Panc1 (cell line): Measurements from ENCODE around the gene NOL4L. TPM values are rescaled to one million over a fixed set of nuclear protein-coding genes. Genes with fewer than 3 reads are reported as not detected.

Experiments
- ATAC-seq: fragments of 200-7000 bp; cut with Tn5 transposase; 2 replicates; pipeline ENCODE4 v1.9.1; 2020; ENCODE audit warnings: mild to moderate bottlenecking, moderate library complexity
- BruUV-seq: library from RNA; stranded (reverse); fragments of 400-500 nt; replicated peaks from 2 replicates; lab custom pipeline; 2021; lab: Mats Ljungman, UMichigan
- CTCF ChIA-PET: fragments of 300-600 bp; sonication (Branson Sonifier 250); formaldehyde crosslinking; loops from one replicate; lab custom pipeline; 2022; ENCODE audit warnings: antibody characterized with exemption; lab: Charles Lee
- POLR2A ChIA-PET: fragments of 300-600 bp; sonication (Branson Sonifier 250); formaldehyde crosslinking; loops from one replicate; lab custom pipeline; 2022; ENCODE audit warnings: antibody characterized with exemption; lab: Charles Lee
- DNase-seq: peaks from one replicate; pipeline ENCODE4 v3.0.0-alpha.2; 2010; ENCODE audit warnings: low read depth, low spot score
- H3K27ac ChIP-seq: 2 replicates; pipeline ENCODE4 v1.5.1; 2011; ENCODE audit warnings: mild to moderate bottlenecking, low read length, inconsistent platforms
- H3K27me3 ChIP-seq: fragments of 200-500 bp; sonication (Bioruptor generic); 2 replicates; pipeline ENCODE4 v1.6.0; 2014; ENCODE audit warnings: low read length, inconsistent platforms; ENCODE audit not compliant: control insufficient read depth, insufficient read depth
- H3K36me3 ChIP-seq: fragments of 200-500 bp; sonication (Bioruptor generic); 2 replicates; pipeline ENCODE4 v1.5.1; 2014; ENCODE audit warnings: inconsistent platforms, mild to moderate bottlenecking, low read length, moderate library complexity; ENCODE audit not compliant: control insufficient read depth, insufficient read depth
- H3K4me1 ChIP-seq: 2 replicates; pipeline ENCODE4 v1.5.1; 2011; ENCODE audit warnings: inconsistent platforms, mild to moderate bottlenecking, low read length, moderate library complexity; ENCODE audit not compliant: control insufficient read depth, insufficient read depth
- H3K4me3 ChIP-seq, 2 experiments: 2 replicates each; pipeline ENCODE4 v1.5.1; 2011 to 2012; ENCODE audit warnings: low read depth in 2 of 2, low read length in 2 of 2, mild to moderate bottlenecking in 2 of 2, inconsistent platforms in 1 of 2, moderate library complexity in 1 of 2
- H3K9me3 ChIP-seq: fragments of 200-500 bp; sonication (Bioruptor generic); 2 replicates; pipeline ENCODE4 v1.5.1; 2014; ENCODE audit warnings: low read depth, mild to moderate bottlenecking, inconsistent platforms, low read length, moderate library complexity; ENCODE audit not compliant: control insufficient read depth, insufficient read depth
- CTCF ChIP-seq: fragments of 450-650 bp; IDR thresholded peaks from 2 replicates; pipeline ENCODE4 v1.5.1; 2017; ENCODE audit warnings: mild to moderate bottlenecking
- POLR2AphosphoS5 ChIP-seq: IDR thresholded peaks from 2 replicates; pipeline ENCODE4 v1.6.1; 2012; ENCODE audit warnings: mild to moderate bottlenecking, low read depth, low read length, moderate library complexity
- REST ChIP-seq, 2 experiments: IDR thresholded peaks; 2 replicates each; pipeline ENCODE4 v1.6.1; 2011 to 2012; ENCODE audit warnings: low read depth in 2 of 2, control low read depth in 1 of 2, low read length in 1 of 2, mild to moderate bottlenecking in 1 of 2, moderate library complexity in 1 of 2; ENCODE audit not compliant: insufficient read depth in 1 of 2
- SIN3A ChIP-seq: IDR thresholded peaks from 2 replicates; pipeline ENCODE4 v1.6.1; 2012; ENCODE audit warnings: low read depth, mild to moderate bottlenecking, low read length, moderate library complexity, borderline replicate concordance; ENCODE audit not compliant: insufficient read depth
- TCF7L2 ChIP-seq: IDR thresholded peaks from 2 replicates; pipeline ENCODE4 v1.6.1; 2011; ENCODE audit warnings: mild to moderate bottlenecking, low read depth, low read length, inconsistent platforms
- in situ Hi-C: cut with HindIII; loops from 2 replicates; pipeline ENCODE4 v1.10.0; 2016; ENCODE audit warnings: low sequenced_read_pairs, low pct_unique_long_range_greater_than_20kb
- intact Hi-C: fragments of 100-400 bp; cut with micrococcal nuclease; formaldehyde crosslinking; loops from one replicate; pipeline ENCODE4 v1.10.0; 2022; ENCODE audit not compliant: unreplicated experiment
- total RNA-seq: library from RNA; stranded (reverse); gene quantifications from one replicate; pipeline ENCODE4 v1.2.1, GENCODE V29; 2021; ENCODE audit not compliant: unreplicated experiment

The NOL4L gene
- total RNA-seq, 1 experiment from 2014 or later = 21.6 TPM

GRCh38 chr20:32563311-32564272 lies 21.5 kb downstream of the NOL4L start:
- intact Hi-C loops (no loop called here), in situ Hi-C loops (no loop called here)
- TF ChIP-seq POLR2AphosphoS5 = no peak
- TF ChIP-seq SIN3A = no peak
- TF ChIP-seq REST (IDR thresholded peaks at IDR 0.05; ENCODE audit: insufficient read depth in 1 of 2, low read depth in 2 of 2, low read length in 1 of 2) = no peak
- TF ChIP-seq CTCF = no peak
- TF ChIP-seq TCF7L2 = no peak
- ChIA-PET CTCF (no interaction called here), POLR2A (interaction anchor here (1.0 kb wide), 1 partner anchor 29 kb away, joined by 4 read pairs; no protein-coding TSS in a partner anchor)
- BruUV-seq = no TSS peak
- H3K4me3 ChIP-seq = no peak overlapping the region
- H3K9me3 ChIP-seq = no peaks in the 10 kb centered on the region
- H3K27ac ChIP-seq = no peak overlapping the region
- H3K4me1 ChIP-seq = no peaks in the 10 kb centered on the region; the same call in 1 of the 2 replicates
- H3K27me3 ChIP-seq = no peaks in the 10 kb centered on the region
- DNase-seq (no peak), ATAC-seq (0 out of 2 replicates have a peak, but pooled peaks have one; percentile 13)
- no peaks in the 10 kb centered on the region for H3K36me3 ChIP-seq

- no TSS peak for BruUV-seq
- no peaks in the 10 kb centered on the region; the same call in 1 of the 2 replicates for H3K4me1 ChIP-seq
- TF ChIP-seq REST (IDR thresholded peaks at IDR 0.05; ENCODE audit: insufficient read depth in 1 of 2, low read depth in 2 of 2, low read length in 1 of 2) (no peak), CTCF (no peak)
- intact Hi-C loops = no loop called here
- no peaks in the 10 kb centered on the region for H3K27me3 ChIP-seq
- POLR2A ChIA-PET = no interaction called here
- H3K27ac ChIP-seq = no peak overlapping the region
- CTCF ChIA-PET = no interaction called here
- no peaks in the 10 kb centered on the region for H3K9me3 ChIP-seq
- ATAC-seq (no peak), DNase-seq (no peak)
- H3K36me3 ChIP-seq = no peaks in the 10 kb centered on the region
- in situ Hi-C loops = no loop called here
- H3K4me3 ChIP-seq = no peak overlapping the region
Measured at GRCh38 chr20:32562495-32562911, 22.6 kb downstream of the NOL4L start.
